HepG2 (cell line): ENCODE measurements around the gene FOXN3. TPM values are rescaled to one million over a fixed set of nuclear protein-coding genes. Genes with fewer than 3 reads are reported as not detected.

Source experiments
- ATAC-seq: fragments of 200-7000 bp; cut with Tn5 transposase; 3 replicates; pipeline ENCODE4 v1.9.1; 2020; ENCODE audit warnings: mild to moderate bottlenecking, moderate library complexity
- BruUV-seq: library from RNA; stranded (reverse); fragments of 400-500 nt; replicated peaks from 2 replicates; lab custom pipeline; 2021; lab: Mats Ljungman, UMichigan
- CTCF ChIA-PET: fragments of 300-600 bp; formaldehyde crosslinking; extraction: SDS; loops from one replicate; lab custom pipeline; 2021; ENCODE audit warnings: low total read pairs, inconsistent platforms, low intra/inter-chr PET ratio; lab: Yijun Ruan, JAX
- POLR2A ChIA-PET: fragments of 350-600 bp; sonication (Branson Sonifier 250); formaldehyde crosslinking; loops from one replicate; lab custom pipeline; 2020; ENCODE audit warnings: antibody characterized with exemption, inconsistent platforms; lab: Yijun Ruan, JAX
- DNase-seq: peaks from one replicate; pipeline ENCODE4 v3.0.0-alpha.2; 2015; ENCODE audit warnings: low spot score
- FAIRE-seq: peaks from 3 replicates; lab custom pipeline; 2011; peaks lifted over from hg19 to GRCh38; lab: Jason Lieb, UNC
- H2AFZ ChIP-seq: one replicate; pipeline ENCODE4 v1.6.1; 2011; ENCODE audit warnings: low read length, inconsistent platforms
- H3K27ac ChIP-seq: fragments of 300-600 bp; 3 replicates; pipeline ENCODE4 v1.8.0; 2011; ENCODE audit warnings: mixed run types, mild to moderate bottlenecking, mixed read lengths, low read length, inconsistent platforms; ENCODE audit not compliant: insufficient read depth; ENCODE audit errors: extremely low read length
- H3K27me3 ChIP-seq, 2 experiments: fragments of 200-600 bp in 1 of 2; 2 replicates in 1 of 2; 3 replicates in 1 of 2; pipeline versions ENCODE4 v1.6.0 to v1.8.0; 2011; ENCODE audit warnings: low read length in 2 of 2, mild to moderate bottlenecking in 2 of 2, moderate library complexity in 2 of 2, inconsistent platforms in 1 of 2; ENCODE audit not compliant: insufficient read depth in 2 of 2, control insufficient read depth in 1 of 2
- H3K36me3 ChIP-seq, 2 experiments: fragments of 200-600 bp in 1 of 2; replicated peaks in 1 of 2; 2 replicates in 1 of 2; 3 replicates in 1 of 2; pipeline versions ENCODE4 v1.5.1 to v1.8.0; 2011; ENCODE audit warnings: low read length in 2 of 2, inconsistent platforms in 1 of 2; ENCODE audit not compliant: insufficient read depth in 2 of 2, control insufficient read depth in 1 of 2
- H3K4me1 ChIP-seq: 2 replicates; pipeline ENCODE4 v1.5.1; 2012; ENCODE audit warnings: low read length, inconsistent platforms; ENCODE audit not compliant: insufficient read depth
- H3K4me2 ChIP-seq: 2 replicates; pipeline ENCODE4 v1.6.0; 2011; ENCODE audit warnings: low read depth, low read length, inconsistent platforms
- H3K4me3 ChIP-seq, 3 experiments: fragments of 200-600 bp in 1 of 3; sonication (generic), shearing (Covaris generic) in 1 of 3; replicated peaks in 1 of 3; 2 replicates each; pipeline ENCODE4 v1.5.1; 2011 to 2016; ENCODE audit warnings: low read length in 3 of 3, inconsistent platforms in 2 of 3, low read depth in 2 of 3, mild to moderate bottlenecking in 2 of 3, control low read depth in 1 of 3, mixed read lengths in 1 of 3; ENCODE audit not compliant: insufficient read depth in 1 of 3
- H3K79me2 ChIP-seq: one replicate; pipeline ENCODE4 v1.6.1; 2011; ENCODE audit warnings: low read length, inconsistent platforms; ENCODE audit not compliant: insufficient read depth
- H3K9ac ChIP-seq: 2 replicates; pipeline ENCODE4 v1.6.0; 2011; ENCODE audit warnings: mild to moderate bottlenecking, low read depth, low read length, inconsistent platforms; ENCODE audit not compliant: insufficient read depth
- H3K9me3 ChIP-seq: 2 replicates; pipeline ENCODE4 v1.5.1; 2012; ENCODE audit warnings: mild to moderate bottlenecking, low read length
- H4K20me1 ChIP-seq: 2 replicates; pipeline ENCODE4 v1.6.0; 2011; ENCODE audit warnings: inconsistent platforms, mild to moderate bottlenecking, low read length, moderate library complexity; ENCODE audit not compliant: insufficient read depth
- ARNTL ChIP-seq: sonication (generic); formaldehyde crosslinking; IDR thresholded peaks from 2 replicates; pipeline ENCODE4 v1.4.0; 2020; ENCODE audit warnings: mild to moderate bottlenecking, missing genetic modification reagents
- FLYWCH1 ChIP-seq: sonication (generic); formaldehyde crosslinking; IDR thresholded peaks from 2 replicates; pipeline ENCODE4 v1.8.1; 2023; ENCODE audit warnings: mild to moderate bottlenecking, missing genetic modification reagents
- HIVEP1 ChIP-seq: sonication (generic); formaldehyde crosslinking; IDR thresholded peaks from 2 replicates; pipeline ENCODE4 v1.4.0; 2020; ENCODE audit warnings: mild to moderate bottlenecking, missing genetic modification reagents
- ZNF230 ChIP-seq: sonication (generic); formaldehyde crosslinking; IDR thresholded peaks from 2 replicates; pipeline ENCODE4 v1.4.0; 2020; ENCODE audit warnings: mild to moderate bottlenecking, missing genetic modification reagents
- WGBS: methylation state at CpG from one replicate; pipeline ENCODE4 v1.1.6; 2017; ENCODE audit warnings: low lambda C conversion rate; 5-methylcytosine and 5-hydroxymethylcytosine counted together
- in situ Hi-C: cut with HindIII; loops from 2 replicates; pipeline ENCODE4 v1.10.0; 2017; ENCODE audit warnings: low pct_unique_long_range_greater_than_20kb; ENCODE audit not compliant: extremely low pct_ligation_motif_present
- intact Hi-C: fragments of 100-400 bp; cut with micrococcal nuclease; formaldehyde crosslinking; loops from one replicate; pipeline ENCODE4 v1.10.0; 2022; ENCODE audit not compliant: unreplicated experiment
- polyA plus RNA-seq, 8 experiments: library from polyadenylated mRNA; depleted of rRNA in 3 of 8; stranded (reverse) in 7 of 8; unstranded in 1 of 8; fragments of >200 nt; fragmentation: Illumina TruSeq in 4 of 8; extraction: Trizol in 4 of 8; gene quantifications; 2 replicates each; pipeline versions ENCODE4 v1.2.1 to v1.2.3, GENCODE V29; 2011 to 2016; ENCODE audit warnings: low read depth in 4 of 8, missing spikeins in 1 of 8, mixed read lengths in 1 of 8; ENCODE audit not compliant: insufficient read depth in 1 of 8
- total RNA-seq, 5 experiments: library from RNA; depleted of rRNA; stranded (reverse); fragments of >200 nt; fragmentation: Illumina TruSeq; extraction: Trizol; gene quantifications; 2 replicates each; pipeline ENCODE4 v1.2.3, GENCODE V29; 2016; ENCODE audit warnings: low read depth in 1 of 5
- TF ChIP-seq, protein P1 (sequence below): sonication (generic); formaldehyde crosslinking; IDR thresholded peaks from 2 replicates; pipeline ENCODE4 v1.5.0; 2020; ENCODE audit warnings: mild to moderate bottlenecking, missing genetic modification reagents
- TF ChIP-seq, protein P2 (sequence below): sonication (generic); formaldehyde crosslinking; IDR thresholded peaks from 2 replicates; pipeline ENCODE4 v1.8.0; 2022; ENCODE audit warnings: missing genetic modification reagents, mild to moderate bottlenecking, moderate library complexity, borderline replicate concordance
- TF ChIP-seq, protein P3 (sequence below): sonication (generic); formaldehyde crosslinking; IDR thresholded peaks from 2 replicates; pipeline ENCODE4 v1.4.0; 2020; ENCODE audit warnings: missing genetic modification reagents, borderline replicate concordance
- TF ChIP-seq, protein P4 (sequence below): sonication (generic); formaldehyde crosslinking; IDR thresholded peaks from 2 replicates; pipeline ENCODE4 v1.4.0; 2020; ENCODE audit warnings: missing genetic modification reagents

Gene FOXN3
- total and polyA plus RNA-seq, 2 of the 13 experiments (the other 11 are each of a cell fraction or from before 2014, with no cell fraction given), result 32.4 to 70.2 TPM

DNA sequence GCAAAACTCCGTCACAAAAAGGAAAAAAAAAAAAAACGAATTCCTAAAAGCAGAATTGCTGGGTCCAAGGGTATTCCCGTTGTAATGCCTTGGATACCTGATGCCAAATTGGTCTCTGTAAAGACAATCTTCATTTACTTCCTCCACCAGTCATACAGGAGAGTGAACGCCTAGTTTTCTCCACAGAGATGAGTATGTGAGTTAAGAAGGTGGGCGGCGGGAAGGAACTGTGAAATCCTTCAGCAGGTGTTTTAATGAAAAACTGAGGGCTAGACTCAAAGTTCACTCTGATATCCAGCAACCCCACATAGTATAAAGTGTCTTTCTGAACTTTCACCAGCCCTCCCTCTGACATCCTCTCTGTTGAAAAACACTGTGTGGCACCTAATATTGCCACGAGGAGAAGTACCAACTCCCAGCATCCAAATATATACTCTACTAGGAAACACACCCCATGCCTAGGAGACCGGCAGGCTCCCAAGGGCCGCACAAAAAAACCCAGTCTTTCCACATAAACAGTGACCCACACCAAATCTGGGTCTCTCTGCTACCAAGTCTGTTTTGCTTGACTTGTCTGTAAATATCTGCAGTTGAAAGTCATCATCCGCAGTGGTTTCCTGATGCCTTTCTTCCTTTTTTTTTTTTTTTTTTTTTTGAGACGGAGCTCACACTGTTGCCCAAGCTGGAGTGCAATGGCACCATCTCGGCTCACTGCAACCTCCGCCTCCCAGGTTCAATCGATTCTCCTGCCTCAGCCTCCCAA lies 30.3 kb upstream of the FOXN3 start (continued):
- TF ChIP-seq, protein P1, sequence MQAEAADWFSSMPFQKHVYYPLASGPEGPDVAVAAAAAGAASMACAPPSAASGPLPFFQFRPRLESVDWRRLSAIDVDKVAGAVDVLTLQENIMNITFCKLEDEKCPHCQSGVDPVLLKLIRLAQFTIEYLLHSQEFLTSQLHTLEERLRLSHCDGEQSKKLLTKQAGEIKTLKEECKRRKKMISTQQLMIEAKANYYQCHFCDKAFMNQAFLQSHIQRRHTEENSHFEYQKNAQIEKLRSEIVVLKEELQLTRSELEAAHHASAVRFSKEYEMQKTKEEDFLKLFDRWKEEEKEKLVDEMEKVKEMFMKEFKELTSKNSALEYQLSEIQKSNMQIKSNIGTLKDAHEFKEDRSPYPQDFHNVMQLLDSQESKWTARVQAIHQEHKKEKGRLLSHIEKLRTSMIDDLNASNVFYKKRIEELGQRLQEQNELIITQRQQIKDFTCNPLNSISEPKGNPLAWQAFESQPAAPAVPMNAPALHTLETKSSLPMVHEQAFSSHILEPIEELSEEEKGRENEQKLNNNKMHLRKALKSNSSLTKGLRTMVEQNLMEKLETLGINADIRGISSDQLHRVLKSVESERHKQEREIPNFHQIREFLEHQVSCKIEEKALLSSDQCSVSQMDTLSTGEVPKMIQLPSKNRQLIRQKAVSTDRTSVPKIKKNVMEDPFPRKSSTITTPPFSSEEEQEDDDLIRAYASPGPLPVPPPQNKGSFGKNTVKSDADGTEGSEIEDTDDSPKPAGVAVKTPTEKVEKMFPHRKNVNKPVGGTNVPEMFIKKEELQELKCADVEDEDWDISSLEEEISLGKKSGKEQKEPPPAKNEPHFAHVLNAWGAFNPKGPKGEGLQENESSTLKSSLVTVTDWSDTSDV (CRISPR knock-in tag), result no peak
- TF ChIP-seq ZNF230 (CRISPR knock-in tag) (no peak), ARNTL (CRISPR knock-in tag) (no peak), HIVEP1 (no peak)
- TF ChIP-seq, protein P2, sequence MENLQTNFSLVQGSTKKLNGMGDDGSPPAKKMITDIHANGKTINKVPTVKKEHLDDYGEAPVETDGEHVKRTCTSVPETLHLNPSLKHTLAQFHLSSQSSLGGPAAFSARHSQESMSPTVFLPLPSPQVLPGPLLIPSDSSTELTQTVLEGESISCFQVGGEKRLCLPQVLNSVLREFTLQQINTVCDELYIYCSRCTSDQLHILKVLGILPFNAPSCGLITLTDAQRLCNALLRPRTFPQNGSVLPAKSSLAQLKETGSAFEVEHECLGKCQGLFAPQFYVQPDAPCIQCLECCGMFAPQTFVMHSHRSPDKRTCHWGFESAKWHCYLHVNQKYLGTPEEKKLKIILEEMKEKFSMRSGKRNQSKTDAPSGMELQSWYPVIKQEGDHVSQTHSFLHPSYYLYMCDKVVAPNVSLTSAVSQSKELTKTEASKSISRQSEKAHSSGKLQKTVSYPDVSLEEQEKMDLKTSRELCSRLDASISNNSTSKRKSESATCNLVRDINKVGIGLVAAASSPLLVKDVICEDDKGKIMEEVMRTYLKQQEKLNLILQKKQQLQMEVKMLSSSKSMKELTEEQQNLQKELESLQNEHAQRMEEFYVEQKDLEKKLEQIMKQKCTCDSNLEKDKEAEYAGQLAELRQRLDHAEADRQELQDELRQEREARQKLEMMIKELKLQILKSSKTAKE (CRISPR knock-in tag), result no peak

DNA sequence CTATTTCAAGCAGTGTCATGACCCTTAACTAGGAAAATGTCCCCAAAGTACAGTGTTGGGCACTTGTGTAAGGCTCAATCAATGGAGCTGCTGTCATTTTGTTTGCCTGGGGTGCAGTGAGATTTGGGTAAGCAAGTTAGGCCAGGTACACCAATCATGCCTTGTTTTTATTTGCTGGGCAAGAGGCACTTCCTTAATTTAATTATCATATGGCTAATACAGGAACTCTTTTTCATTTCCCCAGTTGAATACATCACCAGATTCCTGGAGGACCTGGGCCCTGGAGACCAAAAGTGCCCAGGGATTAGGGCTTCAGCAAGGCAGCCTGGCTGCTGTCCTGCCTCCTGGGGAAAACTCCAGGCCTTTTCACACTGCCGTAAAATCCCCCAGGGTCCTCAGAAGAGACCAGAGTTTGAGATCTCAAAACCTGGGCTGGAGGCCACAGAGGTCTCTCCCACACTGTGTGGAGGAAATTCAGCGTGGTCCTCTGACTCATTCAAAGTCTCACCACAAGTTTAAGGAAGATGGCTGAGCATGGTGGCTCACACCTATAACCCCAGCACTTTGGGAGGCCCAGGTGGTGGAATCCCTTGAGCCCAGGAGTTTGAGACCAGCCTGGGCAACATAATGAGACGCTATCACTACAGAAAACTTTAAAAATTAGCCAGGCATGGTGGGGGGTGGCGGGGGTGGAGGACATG lies 28.4 kb upstream of the FOXN3 start:
- no peaks in the 10 kb centered on the region; a peak in 1 of 5 replicates for H3K36me3 ChIP-seq
- no peak overlapping the region for H3K9ac ChIP-seq
- 95% methylated on average over 4 of the region's 4 CpGs for WGBS
- no peaks in the 10 kb centered on the region for H3K9me3 ChIP-seq
- H2AFZ ChIP-seq, result no peak overlapping the region
- no peak overlapping the region for H3K4me3 ChIP-seq
- H3K79me2 ChIP-seq, result no peaks in the 10 kb centered on the region
- peaks cover 6% of the 10 kb centered on the region; the same call in 1 of the 2 replicates for H3K4me1 ChIP-seq
- BruUV-seq, result no TSS peak
- no peak overlapping the region for H3K27ac ChIP-seq
- ChIA-PET POLR2A (no interaction called here), CTCF (no interaction called here)
- intact Hi-C loops (no loop called here), in situ Hi-C loops (no loop called here)
- H3K27me3 ChIP-seq, result no peaks in the 10 kb centered on the region
- ATAC-seq (no peak), FAIRE-seq (no peak), DNase-seq (no peak)
- H3K4me2 ChIP-seq, result no peak overlapping the region
- no peaks in the 10 kb centered on the region for H4K20me1 ChIP-seq
- TF ChIP-seq, protein P3, sequence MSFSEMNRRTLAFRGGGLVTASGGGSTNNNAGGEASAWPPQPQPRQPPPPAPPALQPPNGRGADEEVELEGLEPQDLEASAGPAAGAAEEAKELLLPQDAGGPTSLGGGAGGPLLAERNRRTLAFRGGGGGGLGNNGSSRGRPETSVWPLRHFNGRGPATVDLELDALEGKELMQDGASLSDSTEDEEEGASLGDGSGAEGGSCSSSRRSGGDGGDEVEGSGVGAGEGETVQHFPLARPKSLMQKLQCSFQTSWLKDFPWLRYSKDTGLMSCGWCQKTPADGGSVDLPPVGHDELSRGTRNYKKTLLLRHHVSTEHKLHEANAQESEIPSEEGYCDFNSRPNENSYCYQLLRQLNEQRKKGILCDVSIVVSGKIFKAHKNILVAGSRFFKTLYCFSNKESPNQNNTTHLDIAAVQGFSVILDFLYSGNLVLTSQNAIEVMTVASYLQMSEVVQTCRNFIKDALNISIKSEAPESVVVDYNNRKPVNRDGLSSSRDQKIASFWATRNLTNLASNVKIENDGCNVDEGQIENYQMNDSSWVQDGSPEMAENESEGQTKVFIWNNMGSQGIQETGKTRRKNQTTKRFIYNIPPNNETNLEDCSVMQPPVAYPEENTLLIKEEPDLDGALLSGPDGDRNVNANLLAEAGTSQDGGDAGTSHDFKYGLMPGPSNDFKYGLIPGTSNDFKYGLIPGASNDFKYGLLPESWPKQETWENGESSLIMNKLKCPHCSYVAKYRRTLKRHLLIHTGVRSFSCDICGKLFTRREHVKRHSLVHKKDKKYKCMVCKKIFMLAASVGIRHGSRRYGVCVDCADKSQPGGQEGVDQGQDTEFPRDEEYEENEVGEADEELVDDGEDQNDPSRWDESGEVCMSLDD (CRISPR knock-in tag), result no peak
- TF ChIP-seq, protein P4, sequence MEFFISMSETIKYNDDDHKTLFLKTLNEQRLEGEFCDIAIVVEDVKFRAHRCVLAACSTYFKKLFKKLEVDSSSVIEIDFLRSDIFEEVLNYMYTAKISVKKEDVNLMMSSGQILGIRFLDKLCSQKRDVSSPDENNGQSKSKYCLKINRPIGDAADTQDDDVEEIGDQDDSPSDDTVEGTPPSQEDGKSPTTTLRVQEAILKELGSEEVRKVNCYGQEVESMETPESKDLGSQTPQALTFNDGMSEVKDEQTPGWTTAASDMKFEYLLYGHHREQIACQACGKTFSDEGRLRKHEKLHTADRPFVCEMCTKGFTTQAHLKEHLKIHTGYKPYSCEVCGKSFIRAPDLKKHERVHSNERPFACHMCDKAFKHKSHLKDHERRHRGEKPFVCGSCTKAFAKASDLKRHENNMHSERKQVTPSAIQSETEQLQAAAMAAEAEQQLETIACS (CRISPR knock-in tag), result no peak
- TF ChIP-seq FLYWCH1 (CRISPR knock-in tag), result no peak
